AG10803 (cell line): ENCODE results near the gene CA10.

Experiments
- DNase-seq: peaks from one replicate; pipeline ENCODE4 v3.0.0; 2010; ENCODE audit warnings: low read depth
- H3K4me3 ChIP-seq: 2 replicates; pipeline ENCODE4 v1.5.1; 2011; ENCODE audit warnings: mild to moderate bottlenecking, low read length, control low read depth
- TF ChIP-seq, protein P1 (sequence below): conservative IDR thresholded peaks from 2 replicates; pipeline ENCODE4 v1.5.1; 2011; ENCODE audit warnings: mild to moderate bottlenecking, low read length, control low read depth, inconsistent platforms

CA10 gene

DNA sequence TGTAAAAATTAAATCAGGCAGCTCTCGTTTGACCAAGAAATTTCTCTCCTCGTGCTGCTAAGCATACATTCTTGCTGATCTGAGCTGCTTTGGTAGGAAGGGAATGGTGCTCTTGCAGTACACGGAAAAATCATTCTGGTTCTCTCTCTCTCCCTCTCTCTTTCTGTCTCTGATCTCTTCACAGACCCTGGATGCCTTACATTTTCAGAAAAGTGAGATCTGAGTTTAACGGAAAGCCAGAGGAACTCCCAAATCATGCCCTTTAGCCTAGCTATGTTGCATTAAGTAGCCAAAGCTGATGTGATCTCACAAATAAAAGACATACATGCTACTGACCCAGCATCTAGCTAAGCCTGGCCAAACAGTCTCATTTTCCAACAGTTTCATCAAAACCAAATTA lies 4.0 kb downstream of the CA10 start:
- TF ChIP-seq, protein P1, sequence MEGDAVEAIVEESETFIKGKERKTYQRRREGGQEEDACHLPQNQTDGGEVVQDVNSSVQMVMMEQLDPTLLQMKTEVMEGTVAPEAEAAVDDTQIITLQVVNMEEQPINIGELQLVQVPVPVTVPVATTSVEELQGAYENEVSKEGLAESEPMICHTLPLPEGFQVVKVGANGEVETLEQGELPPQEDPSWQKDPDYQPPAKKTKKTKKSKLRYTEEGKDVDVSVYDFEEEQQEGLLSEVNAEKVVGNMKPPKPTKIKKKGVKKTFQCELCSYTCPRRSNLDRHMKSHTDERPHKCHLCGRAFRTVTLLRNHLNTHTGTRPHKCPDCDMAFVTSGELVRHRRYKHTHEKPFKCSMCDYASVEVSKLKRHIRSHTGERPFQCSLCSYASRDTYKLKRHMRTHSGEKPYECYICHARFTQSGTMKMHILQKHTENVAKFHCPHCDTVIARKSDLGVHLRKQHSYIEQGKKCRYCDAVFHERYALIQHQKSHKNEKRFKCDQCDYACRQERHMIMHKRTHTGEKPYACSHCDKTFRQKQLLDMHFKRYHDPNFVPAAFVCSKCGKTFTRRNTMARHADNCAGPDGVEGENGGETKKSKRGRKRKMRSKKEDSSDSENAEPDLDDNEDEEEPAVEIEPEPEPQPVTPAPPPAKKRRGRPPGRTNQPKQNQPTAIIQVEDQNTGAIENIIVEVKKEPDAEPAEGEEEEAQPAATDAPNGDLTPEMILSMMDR = no peak
- DNase-seq = no peak
- no peak overlapping the region for H3K4me3 ChIP-seq

DNA sequence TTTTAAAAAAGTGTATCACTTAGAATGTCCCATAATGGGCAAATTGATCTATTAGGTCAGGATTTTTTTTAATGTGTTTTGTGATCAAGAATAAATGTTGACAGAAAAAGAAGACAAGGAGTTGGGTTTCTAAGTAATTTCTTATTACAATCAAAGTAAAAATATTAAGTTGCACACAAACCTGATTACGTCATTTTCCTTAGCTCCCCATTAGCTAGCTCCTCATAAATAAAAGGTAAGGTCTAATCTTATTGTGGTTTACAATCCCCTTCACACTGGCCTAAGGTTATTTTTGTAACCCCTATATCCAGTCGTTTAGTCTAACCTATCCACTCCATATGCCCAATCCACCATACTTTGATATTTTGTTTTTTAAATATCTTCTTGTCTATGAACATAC lies 7.6 kb downstream of the CA10 start:
- H3K4me3 ChIP-seq = no peak overlapping the region
- TF ChIP-seq, protein P1 = no peak
- DNase-seq = no peak

DNA sequence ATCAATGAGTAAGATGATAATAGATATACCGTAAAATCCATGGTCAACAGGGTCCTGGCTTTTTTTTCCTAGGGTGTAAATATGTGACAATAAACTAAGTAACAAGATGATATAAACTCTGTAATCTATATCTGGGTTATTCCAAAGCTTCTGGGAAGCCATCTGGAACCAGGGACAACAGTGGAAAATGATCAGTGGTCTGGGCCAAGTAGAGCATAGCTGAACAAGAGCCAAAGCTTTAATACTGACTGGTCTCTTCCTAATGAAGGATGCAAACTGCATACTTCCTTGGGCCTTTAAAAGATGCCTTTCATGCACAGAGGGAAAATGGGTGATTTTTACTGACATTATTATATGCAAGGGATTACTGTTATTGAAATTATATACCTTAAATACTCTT lies 8.9 kb downstream of the CA10 start:
- TF ChIP-seq, protein P1 = no peak
- H3K4me3 ChIP-seq = no peak overlapping the region
- DNase-seq = no peak

DNA sequence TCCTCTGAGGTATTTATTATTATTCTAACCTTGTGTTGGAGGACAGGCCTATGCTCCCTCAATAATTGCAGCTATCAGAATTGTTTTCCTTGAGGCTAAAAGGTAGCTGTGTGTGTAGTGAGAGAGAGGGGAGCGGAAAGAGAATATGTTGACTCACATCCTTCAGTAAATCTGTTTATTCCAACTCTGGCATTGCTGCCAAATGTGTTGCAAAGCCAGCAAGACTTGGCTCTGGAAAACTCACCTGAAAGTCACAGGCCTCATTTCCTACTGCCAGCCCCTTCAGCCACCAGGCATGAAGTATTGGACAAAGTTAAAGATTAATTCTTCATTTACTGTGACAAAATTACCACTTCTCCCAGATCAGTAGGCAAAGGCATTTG lies 9.6 kb downstream of the CA10 start:
- DNase-seq = no peak

DNA sequence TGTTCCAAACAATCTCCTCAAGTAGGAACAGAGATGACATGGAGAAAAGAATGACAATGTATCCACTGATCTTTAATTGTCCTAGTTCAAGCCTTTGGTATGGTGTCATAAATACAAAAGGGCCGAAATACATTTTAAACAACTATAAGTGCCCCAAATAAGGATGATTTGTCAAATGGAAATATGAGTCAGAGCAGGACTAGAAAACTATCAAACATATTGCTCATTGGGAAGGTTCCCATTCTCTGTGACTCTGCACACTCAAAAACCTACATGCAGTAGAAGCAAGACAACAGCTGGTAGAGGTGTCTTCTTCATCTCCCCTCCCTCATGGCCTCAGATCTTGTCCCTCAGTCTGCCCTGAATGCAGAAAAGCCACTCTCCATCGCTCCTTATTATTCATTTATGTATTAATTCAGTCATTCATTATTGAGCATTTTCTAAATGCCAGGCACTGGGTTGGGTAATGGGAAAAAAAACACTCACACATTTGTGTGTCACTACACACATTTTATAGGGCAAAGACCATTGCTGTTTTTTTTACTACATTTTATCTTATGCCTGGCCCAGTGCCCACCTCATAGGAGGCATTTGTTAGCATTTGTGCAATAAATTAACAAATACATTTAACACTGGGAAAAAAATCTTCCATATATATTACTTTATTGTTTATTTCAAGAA lies 10.1 kb downstream of the CA10 start:
- no peak overlapping the region for H3K4me3 ChIP-seq
- TF ChIP-seq, protein P1 = no peak
- DNase-seq = no peak

More for the DNA sequence above, 9.6 kb downstream of the CA10 start:
- H3K4me3 ChIP-seq = no peak overlapping the region
- TF ChIP-seq, protein P1 = no peak

DNA sequence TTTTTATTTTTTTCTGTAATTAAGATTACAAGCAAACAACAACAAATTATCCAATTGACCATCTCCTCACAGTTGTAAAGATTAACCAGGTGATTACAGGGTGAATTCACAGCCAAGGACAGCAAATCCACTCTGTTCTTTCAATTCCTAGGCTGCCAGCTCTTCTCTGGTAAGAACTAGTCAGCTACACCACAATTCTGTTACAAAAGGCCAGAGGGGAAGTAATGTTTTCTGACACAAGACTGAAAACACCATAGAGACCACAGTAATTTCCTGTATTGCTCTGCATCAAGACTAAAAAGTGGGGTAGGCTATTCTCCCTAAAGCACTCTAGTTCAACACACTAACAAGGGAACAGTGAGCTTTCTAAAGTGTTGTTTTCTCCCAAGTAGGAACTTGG lies 10.6 kb downstream of the CA10 start:
- H3K4me3 ChIP-seq = no peak overlapping the region
- DNase-seq = no peak

DNA sequence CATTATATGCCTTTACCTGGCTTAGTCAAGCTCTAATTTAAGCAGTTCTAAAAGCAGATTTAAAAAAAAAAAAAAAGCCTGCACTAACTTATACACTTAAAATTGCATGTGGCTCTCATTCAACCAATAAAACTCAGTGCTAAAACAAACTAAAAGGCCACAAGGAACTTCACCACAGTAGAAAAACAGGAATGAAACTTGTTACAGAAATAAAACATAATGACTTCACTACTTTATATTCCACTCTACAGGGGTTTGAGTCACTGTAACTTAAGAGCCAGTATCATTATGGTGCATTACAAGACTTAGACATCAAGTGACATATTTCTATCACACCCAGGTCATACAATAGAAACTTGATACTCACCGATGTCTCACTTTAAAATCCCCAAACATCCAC lies 11.1 kb downstream of the CA10 start:
- H3K4me3 ChIP-seq = no peak overlapping the region
- no peak for DNase-seq
- TF ChIP-seq, protein P1 = no peak

More for the DNA sequence above, 10.6 kb downstream of the CA10 start:
- TF ChIP-seq, protein P1 = no peak
